HepG2 (cell line): ENCODE measurements around the gene MAST1. TPM values are rescaled to one million over a fixed set of nuclear protein-coding genes. Genes with fewer than 3 reads are reported as not detected.
A peak's percentile ranks its signal among the peaks of the same experiment; 100 is the strongest.

Experiments used
- BRCA1 ChIP-seq: sonication (generic); formaldehyde crosslinking; IDR thresholded peaks from 2 replicates; pipeline ENCODE4 v1.4.0; 2020; ENCODE audit warnings: missing genetic modification reagents
- HDAC2 ChIP-seq: sonication (generic); formaldehyde crosslinking; IDR thresholded peaks from 2 replicates; pipeline ENCODE4 v1.4.0; 2020; ENCODE audit warnings: missing genetic modification reagents
- HNRNPK ChIP-seq: fragments of 200-400 bp; formaldehyde crosslinking; IDR thresholded peaks from 2 replicates; pipeline ENCODE4 v1.6.1; 2018; ENCODE audit warnings: low read length, low read depth, moderate library complexity, mild to moderate bottlenecking; ENCODE audit not compliant: poor library complexity, severe bottlenecking
- HNRNPLL ChIP-seq: fragments of 200-400 bp; formaldehyde crosslinking; IDR thresholded peaks from 2 replicates; pipeline ENCODE4 v1.6.1; 2017; ENCODE audit warnings: mild to moderate bottlenecking, low read depth, low read length; ENCODE audit not compliant: poor library complexity, severe bottlenecking
- HOXA7 ChIP-seq: sonication (generic); formaldehyde crosslinking; IDR thresholded peaks from 2 replicates; pipeline ENCODE4 v1.8.1; 2022; ENCODE audit warnings: mild to moderate bottlenecking, missing genetic modification reagents, moderate library complexity
- MAFF ChIP-seq: IDR thresholded peaks from 2 replicates; pipeline ENCODE4 v1.6.1; 2011; ENCODE audit warnings: low read depth, low read length, improper control_type of control experiment
- MED13 ChIP-seq: sonication (generic); formaldehyde crosslinking; IDR thresholded peaks from 2 replicates; pipeline ENCODE4 v1.5.0; 2020; ENCODE audit warnings: missing genetic modification reagents
- RFX3 ChIP-seq: IDR thresholded peaks from 2 replicates; pipeline ENCODE4 v1.6.1; 2016; ENCODE audit warnings: missing biosample characterization, missing genetic modification reagents
- SMYD3 ChIP-seq: sonication (generic); formaldehyde crosslinking; IDR thresholded peaks from 2 replicates; pipeline ENCODE4 v1.8.1; 2023; ENCODE audit warnings: mild to moderate bottlenecking, missing genetic modification reagents
- SRSF9 ChIP-seq: fragments of 200-400 bp; formaldehyde crosslinking; IDR thresholded peaks from 2 replicates; pipeline ENCODE4 v1.6.1; 2018; ENCODE audit warnings: borderline replicate concordance, mild to moderate bottlenecking, low read depth, low read length; ENCODE audit not compliant: insufficient read depth, poor library complexity, severe bottlenecking
- TCF7 ChIP-seq: sonication (generic); IDR thresholded peaks from 2 replicates; pipeline ENCODE4 v1.6.1; 2016; ENCODE audit warnings: antibody characterized with exemption, low read depth
- YEATS4 ChIP-seq: sonication (generic); formaldehyde crosslinking; IDR thresholded peaks from 2 replicates; pipeline ENCODE4 v1.4.0; 2020; ENCODE audit warnings: missing genetic modification reagents, borderline replicate concordance
- ZFP37 ChIP-seq: sonication (generic); formaldehyde crosslinking; IDR thresholded peaks from 2 replicates; pipeline ENCODE4 v1.4.0; 2020; ENCODE audit warnings: missing genetic modification reagents, borderline replicate concordance
- ZNF766 ChIP-seq: sonication (generic); formaldehyde crosslinking; IDR thresholded peaks from 2 replicates; pipeline ENCODE4 v1.5.0; 2020; ENCODE audit warnings: missing genetic modification reagents, borderline replicate concordance
- ZNF891 ChIP-seq: sonication (generic); formaldehyde crosslinking; IDR thresholded peaks from 2 replicates; pipeline ENCODE4 v1.5.0; 2020; ENCODE audit warnings: mild to moderate bottlenecking, missing genetic modification reagents
- polyA plus RNA-seq, 8 experiments: library from polyadenylated mRNA; depleted of rRNA in 3 of 8; stranded (reverse) in 7 of 8; unstranded in 1 of 8; fragments of >200 nt; fragmentation: Illumina TruSeq in 4 of 8; extraction: Trizol in 4 of 8; gene quantifications; 2 replicates each; pipeline versions ENCODE4 v1.2.1 to v1.2.3, GENCODE V29; 2011 to 2016; ENCODE audit warnings: low read depth in 4 of 8, missing spikeins in 1 of 8, mixed read lengths in 1 of 8; ENCODE audit not compliant: insufficient read depth in 1 of 8
- total RNA-seq, 5 experiments: library from RNA; depleted of rRNA; stranded (reverse); fragments of >200 nt; fragmentation: Illumina TruSeq; extraction: Trizol; gene quantifications; 2 replicates each; pipeline ENCODE4 v1.2.3, GENCODE V29; 2016; ENCODE audit warnings: low read depth in 1 of 5
- TF ChIP-seq, protein P1 (sequence below): IDR thresholded peaks from 2 replicates; pipeline ENCODE4 v1.6.1; 2016; ENCODE audit warnings: mild to moderate bottlenecking, missing biosample characterization, missing genetic modification reagents
- TF ChIP-seq, protein P2 (sequence below): sonication (generic); formaldehyde crosslinking; IDR thresholded peaks from 2 replicates; pipeline ENCODE4 v1.9.0; 2022; ENCODE audit warnings: low read depth, missing genetic modification reagents
- TF ChIP-seq, protein P3 (sequence below): sonication (generic); formaldehyde crosslinking; conservative IDR thresholded peaks from 2 replicates; pipeline ENCODE4 v1.8.0; 2022; ENCODE audit warnings: low read depth, missing genetic modification reagents
- TF ChIP-seq, protein P4 (sequence below): sonication (generic); formaldehyde crosslinking; IDR thresholded peaks from 2 replicates; pipeline ENCODE4 v1.5.1; 2020; ENCODE audit warnings: missing genetic modification reagents, mild to moderate bottlenecking, borderline replicate concordance
- TF ChIP-seq, protein P5 (sequence below): sonication (generic); formaldehyde crosslinking; IDR thresholded peaks from 2 replicates; pipeline ENCODE4 v1.9.0; 2021; ENCODE audit warnings: missing genetic modification reagents, borderline replicate concordance

Gene MAST1
- total and polyA plus RNA-seq, 2 of the 13 experiments (the other 11 are each of a cell fraction or from before 2014, with no cell fraction given), result 0.73 to 4.7 TPM

DNA sequence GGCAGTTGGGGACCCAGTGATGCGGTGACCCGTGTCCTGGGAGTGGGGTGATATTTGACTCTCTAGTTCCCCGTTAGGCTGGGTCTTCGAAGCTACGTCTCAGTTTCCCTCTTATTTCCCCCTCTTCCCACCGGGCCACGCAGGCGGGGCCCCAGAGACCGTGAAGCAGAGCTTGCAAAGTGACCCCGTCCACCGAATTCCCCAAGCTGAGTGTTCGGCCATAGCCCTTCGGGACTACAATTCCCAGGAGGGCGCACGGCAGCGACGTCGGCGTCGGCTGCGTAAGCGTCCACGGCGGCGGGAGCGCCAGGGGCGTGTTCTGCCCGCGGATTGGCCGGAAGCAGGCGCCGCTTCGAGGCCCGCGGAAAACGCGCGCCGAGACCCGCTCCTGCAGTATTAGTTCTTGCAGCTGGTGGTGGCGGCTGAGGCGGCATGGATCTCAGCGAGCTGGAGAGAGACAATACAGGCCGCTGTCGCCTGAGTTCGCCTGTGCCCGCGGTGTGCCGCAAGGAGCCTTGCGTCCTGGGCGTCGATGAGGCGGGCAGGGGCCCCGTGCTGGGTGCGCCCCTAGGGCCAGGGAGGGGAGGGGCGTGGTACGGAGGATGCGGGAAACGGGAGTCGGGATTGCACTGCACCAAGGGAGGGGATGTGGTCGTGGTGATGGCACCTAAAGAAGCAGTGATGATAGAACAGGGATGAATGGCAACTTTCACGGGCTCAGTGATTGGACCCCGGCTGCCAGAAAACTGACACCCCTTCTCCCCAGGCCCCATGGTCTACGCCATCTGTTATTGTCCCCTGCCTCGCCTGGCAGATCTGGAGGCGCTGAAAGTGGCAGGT, 31.9 kb upstream of the MAST1 start, which contains the start of gene RNASEH2A (continued):
- TF ChIP-seq YEATS4 (CRISPR knock-in tag), result peak; percentile 83
- no peak; the same call in 1 of the 2 replicates for TF ChIP-seq MED13 (CRISPR knock-in tag)
- TF ChIP-seq, protein P1, sequence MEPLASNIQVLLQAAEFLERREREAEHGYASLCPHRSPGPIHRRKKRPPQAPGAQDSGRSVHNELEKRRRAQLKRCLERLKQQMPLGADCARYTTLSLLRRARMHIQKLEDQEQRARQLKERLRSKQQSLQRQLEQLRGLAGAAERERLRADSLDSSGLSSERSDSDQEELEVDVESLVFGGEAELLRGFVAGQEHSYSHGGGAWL (CRISPR knock-in tag), result peak; percentile 88
- TF ChIP-seq HDAC2, result peak; percentile 65
- no peak for TF ChIP-seq MAFF
- TF ChIP-seq, protein P2, sequence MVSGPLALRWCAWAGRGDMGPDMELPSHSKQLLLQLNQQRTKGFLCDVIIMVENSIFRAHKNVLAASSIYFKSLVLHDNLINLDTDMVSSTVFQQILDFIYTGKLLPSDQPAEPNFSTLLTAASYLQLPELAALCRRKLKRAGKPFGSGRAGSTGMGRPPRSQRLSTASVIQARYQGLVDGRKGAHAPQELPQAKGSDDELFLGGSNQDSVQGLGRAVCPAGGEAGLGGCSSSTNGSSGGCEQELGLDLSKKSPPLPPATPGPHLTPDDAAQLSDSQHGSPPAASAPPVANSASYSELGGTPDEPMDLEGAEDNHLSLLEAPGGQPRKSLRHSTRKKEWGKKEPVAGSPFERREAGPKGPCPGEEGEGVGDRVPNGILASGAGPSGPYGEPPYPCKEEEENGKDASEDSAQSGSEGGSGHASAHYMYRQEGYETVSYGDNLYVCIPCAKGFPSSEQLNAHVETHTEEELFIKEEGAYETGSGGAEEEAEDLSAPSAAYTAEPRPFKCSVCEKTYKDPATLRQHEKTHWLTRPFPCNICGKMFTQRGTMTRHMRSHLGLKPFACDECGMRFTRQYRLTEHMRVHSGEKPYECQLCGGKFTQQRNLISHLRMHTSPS (CRISPR knock-in tag), result peak; percentile 26; the same call in 1 of the 2 replicates
- TF ChIP-seq SRSF9, result no peak
- peak; percentile 70 for TF ChIP-seq HNRNPK
- no peak for TF ChIP-seq ZNF891 (CRISPR knock-in tag)
- TF ChIP-seq, protein P3, sequence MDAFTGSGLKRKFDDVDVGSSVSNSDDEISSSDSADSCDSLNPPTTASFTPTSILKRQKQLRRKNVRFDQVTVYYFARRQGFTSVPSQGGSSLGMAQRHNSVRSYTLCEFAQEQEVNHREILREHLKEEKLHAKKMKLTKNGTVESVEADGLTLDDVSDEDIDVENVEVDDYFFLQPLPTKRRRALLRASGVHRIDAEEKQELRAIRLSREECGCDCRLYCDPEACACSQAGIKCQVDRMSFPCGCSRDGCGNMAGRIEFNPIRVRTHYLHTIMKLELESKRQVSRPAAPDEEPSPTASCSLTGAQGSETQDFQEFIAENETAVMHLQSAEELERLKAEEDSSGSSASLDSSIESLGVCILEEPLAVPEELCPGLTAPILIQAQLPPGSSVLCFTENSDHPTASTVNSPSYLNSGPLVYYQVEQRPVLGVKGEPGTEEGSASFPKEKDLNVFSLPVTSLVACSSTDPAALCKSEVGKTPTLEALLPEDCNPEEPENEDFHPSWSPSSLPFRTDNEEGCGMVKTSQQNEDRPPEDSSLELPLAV, result no peak
- peak; percentile 95 for TF ChIP-seq HNRNPLL
- no peak for TF ChIP-seq ZFP37 (CRISPR knock-in tag)
- TF ChIP-seq, protein P4, sequence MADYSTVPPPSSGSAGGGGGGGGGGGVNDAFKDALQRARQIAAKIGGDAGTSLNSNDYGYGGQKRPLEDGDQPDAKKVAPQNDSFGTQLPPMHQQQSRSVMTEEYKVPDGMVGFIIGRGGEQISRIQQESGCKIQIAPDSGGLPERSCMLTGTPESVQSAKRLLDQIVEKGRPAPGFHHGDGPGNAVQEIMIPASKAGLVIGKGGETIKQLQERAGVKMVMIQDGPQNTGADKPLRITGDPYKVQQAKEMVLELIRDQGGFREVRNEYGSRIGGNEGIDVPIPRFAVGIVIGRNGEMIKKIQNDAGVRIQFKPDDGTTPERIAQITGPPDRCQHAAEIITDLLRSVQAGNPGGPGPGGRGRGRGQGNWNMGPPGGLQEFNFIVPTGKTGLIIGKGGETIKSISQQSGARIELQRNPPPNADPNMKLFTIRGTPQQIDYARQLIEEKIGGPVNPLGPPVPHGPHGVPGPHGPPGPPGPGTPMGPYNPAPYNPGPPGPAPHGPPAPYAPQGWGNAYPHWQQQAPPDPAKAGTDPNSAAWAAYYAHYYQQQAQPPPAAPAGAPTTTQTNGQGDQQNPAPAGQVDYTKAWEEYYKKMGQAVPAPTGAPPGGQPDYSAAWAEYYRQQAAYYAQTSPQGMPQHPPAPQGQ (CRISPR knock-in tag), result no peak
- TF ChIP-seq SMYD3 (CRISPR knock-in tag), result no peak
- TF ChIP-seq TCF7, result no peak
- peak; percentile 75; the same call in 1 of the 2 replicates for TF ChIP-seq ZNF766 (CRISPR knock-in tag)
- no peak for TF ChIP-seq RFX3 (CRISPR knock-in tag)
- no peak for TF ChIP-seq HOXA7 (CRISPR knock-in tag)
- TF ChIP-seq, protein P5, sequence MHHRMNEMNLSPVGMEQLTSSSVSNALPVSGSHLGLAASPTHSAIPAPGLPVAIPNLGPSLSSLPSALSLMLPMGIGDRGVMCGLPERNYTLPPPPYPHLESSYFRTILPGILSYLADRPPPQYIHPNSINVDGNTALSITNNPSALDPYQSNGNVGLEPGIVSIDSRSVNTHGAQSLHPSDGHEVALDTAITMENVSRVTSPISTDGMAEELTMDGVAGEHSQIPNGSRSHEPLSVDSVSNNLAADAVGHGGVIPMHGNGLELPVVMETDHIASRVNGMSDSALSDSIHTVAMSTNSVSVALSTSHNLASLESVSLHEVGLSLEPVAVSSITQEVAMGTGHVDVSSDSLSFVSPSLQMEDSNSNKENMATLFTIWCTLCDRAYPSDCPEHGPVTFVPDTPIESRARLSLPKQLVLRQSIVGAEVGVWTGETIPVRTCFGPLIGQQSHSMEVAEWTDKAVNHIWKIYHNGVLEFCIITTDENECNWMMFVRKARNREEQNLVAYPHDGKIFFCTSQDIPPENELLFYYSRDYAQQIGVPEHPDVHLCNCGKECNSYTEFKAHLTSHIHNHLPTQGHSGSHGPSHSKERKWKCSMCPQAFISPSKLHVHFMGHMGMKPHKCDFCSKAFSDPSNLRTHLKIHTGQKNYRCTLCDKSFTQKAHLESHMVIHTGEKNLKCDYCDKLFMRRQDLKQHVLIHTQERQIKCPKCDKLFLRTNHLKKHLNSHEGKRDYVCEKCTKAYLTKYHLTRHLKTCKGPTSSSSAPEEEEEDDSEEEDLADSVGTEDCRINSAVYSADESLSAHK (CRISPR knock-in tag), result peak; percentile 63; the same call in 1 of the 2 replicates
- TF ChIP-seq BRCA1 (CRISPR knock-in tag), result 0 out of 2 replicates have a peak, but pooled peaks have one; percentile 76
